Measurements from ENCODE around the gene LMO7.
"Not testable (repeated sequence)": the region's sequence is repeated elsewhere in the genome, so short reads cannot be mapped to it uniquely, and the experiment has no call there.

LMO7 gene

DNA sequence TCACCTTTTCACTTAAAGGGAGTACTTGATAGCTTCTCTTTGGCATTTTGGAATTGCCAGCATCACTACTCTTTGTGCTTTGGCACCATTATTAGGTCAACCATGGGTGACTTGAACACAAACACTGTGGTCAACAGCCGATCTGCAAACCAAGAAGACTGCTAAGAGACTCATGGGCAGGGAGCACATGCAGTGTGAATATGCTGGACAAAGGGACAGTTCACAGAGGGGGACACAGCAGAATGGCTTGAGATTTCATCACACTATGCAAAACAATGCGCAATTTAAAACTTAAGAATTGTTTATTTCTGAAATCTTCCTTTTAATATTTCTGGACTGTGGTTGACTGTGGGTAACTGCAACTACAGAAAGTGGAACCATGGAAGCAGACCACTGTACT, 64.4 kb downstream of the LMO7 start:
- DNase-seq: no peak

DNA sequence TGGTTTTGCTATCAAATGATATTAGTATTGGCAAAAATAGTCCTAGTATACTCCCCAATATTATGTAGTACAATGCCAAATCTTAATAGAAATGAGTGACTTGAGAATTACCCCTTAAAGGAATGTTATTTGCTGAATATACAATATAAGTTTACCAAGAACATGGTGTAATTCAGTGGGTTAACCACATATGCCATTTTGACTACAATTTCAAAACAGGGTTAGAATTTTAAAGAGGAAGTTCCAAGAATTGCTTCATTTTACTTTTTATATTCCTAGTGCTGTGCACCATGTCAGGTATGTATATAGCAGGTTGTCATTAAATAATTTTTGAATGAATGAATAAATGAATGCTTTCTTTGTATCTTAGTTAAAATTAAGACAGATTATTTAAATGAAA, 66.3 kb downstream of the LMO7 start:
- DNase-seq: no peak

DNA sequence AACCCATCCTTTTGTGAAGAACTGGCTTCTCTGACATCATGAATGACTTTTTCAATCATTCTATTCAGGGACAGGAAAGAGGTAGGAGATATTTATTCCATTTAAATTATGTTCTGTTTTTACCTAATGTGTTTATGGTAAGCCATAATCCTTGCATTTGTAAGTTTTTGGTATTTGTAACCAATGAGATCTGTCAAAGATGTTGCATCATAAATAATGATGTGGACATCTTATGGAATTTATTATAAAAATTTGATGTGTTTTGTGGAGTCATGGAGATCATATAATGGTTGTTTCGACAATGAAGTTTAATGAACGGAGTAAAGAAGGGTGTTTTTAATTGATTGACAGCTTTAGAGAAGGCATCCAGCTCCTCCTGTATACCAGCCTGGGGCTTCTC, 67.6 kb downstream of the LMO7 start:
- no peak for DNase-seq

DNA sequence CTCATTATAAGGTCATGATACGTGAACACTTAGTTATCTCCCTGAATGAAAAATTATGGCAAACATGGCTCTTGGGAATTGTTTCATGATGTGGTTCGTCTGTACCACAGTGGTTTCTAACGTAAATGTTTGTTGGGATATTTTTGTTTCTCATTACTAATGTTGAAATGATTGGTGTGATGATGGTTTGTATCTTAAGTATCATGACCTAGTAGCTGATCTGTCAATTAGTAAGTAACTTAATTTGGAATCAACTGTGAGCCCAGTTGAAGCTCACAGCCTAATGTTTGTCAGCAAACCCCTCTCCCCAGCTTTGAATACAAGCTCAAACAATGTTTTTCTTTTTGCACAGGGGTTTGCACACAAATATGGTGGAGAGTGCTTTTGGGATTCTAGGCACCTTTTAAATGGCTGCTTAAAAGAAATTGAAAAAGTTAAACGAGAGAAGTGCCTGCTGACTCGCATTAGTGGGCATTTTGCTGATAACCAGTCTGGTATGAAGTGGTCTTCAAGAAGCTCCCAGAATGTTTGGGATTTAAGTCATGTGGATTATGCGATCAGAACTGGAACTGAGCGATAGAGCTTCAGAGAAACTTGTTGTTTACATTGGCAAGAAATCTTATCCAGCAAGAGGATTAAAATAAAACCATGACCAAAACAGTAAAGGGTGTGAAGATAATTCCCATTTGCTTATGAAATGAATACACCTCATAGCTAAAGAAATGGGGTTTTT, 68.2 kb downstream of the LMO7 start:
- no peak for DNase-seq

DNA sequence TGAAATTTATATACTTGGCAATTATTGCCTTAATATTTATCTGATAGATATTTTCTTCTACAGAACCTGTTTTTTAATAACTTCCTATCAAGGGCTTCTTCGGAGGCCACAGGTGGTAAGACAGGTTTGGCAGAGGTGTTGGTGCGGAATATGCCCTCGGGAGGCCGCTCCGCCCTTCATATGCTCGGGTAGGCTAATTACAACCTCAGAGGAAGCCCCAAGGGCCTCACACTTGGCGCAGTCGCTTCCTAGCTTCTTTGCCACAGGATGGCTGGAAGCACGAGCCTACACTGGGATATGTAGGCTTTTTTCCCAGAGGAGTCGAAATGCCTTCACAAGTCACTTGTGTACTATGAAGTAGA, 68.8 kb downstream of the LMO7 start:
- DNase-seq: no peak

DNA sequence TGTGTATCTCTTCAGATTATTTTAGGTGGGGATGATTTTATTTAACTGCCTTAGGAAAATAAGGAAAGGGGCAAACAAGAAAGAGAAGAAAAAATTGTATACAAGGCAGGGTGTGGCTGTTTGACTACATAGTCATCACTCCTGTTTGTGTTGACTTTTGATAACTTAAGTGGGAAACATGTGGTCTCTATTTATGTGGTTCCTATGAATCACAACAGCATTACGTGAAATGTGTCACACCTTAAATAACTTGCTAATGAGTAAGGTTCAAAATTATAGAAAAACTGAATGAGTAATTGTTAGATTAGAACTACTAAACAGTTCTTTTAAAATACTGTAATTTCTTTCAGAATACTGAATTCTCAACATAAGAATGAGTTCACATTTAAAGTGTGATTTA, 69.3 kb downstream of the LMO7 start:
- DNase-seq: no peak

DNA sequence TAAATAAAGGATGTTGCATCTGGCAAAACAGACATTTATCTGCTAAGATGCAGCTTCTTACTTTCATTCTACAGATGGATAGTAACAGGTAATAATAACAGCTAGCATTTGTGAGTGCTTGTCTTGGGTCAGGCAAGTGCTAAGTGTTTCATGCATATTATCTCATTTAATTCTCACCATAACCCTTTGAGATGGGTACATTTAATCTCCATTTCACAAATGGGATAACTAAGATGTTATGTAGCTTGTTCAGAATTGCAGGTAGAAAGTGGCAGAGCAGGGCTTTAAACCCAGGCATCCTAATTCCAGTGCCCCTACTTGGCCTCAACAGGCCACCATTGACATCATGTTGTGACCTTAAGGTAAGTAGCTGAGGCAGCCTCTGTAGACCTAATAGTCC, 69.8 kb downstream of the LMO7 start:
- DNase-seq: no peak

DNA sequence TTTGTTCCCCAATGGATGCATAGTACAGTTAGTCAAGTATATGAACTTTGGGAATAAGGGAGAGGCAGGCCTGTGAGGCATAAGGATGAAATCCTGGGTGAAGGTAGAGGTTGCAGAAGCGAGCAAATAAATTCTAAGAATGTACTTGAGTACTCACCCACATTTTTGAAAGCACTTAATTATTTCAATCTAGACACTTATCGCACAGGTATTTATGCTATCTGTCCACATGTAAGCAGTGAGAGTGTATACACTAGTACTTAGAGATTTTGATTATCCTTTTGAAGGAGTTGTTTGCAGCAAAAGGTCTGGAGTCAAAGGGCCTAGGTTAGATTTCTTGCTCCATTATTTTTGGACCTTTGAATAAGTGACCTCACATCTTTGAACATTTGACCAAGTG, 77.7 kb downstream of the LMO7 start:
- no peak for DNase-seq

DNA sequence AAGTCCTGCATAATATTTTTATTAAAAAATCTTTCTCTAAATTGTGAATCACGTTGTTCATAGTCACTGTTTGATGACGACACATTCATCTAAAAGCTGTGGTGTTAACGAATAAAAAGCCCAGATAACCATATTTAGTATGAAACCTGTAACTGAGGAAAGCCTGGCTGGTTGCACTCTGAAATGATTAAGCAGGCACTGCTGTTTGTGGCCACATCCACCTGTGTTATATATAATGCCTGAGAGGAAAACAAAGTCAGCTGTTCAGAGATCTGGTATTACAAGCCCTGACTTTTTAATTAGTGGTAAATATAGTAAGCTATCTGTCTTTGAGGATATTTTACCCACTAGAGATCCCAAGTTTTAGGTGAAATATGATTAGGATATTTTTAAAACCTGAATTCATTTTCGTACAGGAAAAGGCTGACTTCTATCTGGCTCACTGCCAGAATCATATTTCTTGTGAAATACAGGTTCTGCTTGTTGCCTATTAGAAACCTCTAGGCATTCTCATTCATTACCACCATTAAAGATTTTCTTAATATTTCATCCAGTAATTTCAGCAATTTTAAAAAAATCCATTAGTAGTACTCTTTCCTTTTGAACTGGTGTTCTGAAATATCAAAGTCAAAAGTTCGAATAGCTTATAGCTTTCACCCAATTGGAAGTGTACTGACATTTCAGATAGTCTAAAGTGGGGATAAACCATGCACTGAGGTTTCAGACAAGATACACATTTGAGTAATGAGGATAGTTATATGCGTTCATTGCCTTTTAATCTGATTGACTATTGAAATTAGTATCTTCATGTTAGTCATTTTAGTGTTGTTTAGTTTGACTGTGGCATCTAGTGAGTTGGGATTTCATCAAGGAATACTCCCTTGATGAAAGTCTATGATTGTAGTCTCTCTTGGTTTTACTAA, 79.7 kb downstream of the LMO7 start:
- DNase-seq: no peak

DNA sequence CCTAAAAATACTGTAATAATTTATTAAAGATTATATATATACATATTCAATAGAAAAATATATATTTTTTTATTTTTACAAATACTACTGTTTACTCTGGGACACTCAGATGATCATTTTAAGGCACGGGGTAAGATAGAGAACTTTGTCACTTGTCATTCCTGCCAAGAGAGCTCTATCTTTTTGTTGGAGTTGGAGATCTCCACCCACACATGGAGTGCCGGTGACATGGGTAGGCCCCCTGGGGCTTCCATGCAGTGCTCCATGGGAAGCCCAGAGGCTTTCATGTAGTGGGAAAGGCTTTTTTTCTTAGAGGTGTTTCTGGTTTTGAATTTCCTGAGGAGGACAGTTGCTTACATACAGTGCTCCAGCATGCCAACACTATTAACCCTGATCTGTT, 81.4 kb downstream of the LMO7 start:
- no peak for DNase-seq

DNA sequence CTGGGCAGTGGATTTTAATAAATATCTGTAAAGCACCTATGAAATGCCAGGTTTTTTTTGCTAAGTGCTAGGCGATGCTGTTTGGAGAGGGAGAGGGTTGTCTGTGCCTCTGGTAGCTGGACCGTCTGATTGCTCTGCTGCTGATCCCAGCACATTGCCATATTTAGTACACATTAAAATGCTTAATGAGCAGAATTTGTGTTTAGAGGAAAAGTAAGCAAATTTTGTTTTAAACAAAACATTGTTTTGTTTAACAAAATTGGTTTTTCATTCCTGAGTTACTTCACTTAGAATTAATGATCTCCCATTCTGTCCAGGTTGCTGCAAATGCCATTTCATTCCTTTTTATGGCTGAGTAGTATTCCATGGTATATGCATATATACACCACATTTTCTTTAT, 85.2 kb downstream of the LMO7 start:
- no peak for DNase-seq

DNA sequence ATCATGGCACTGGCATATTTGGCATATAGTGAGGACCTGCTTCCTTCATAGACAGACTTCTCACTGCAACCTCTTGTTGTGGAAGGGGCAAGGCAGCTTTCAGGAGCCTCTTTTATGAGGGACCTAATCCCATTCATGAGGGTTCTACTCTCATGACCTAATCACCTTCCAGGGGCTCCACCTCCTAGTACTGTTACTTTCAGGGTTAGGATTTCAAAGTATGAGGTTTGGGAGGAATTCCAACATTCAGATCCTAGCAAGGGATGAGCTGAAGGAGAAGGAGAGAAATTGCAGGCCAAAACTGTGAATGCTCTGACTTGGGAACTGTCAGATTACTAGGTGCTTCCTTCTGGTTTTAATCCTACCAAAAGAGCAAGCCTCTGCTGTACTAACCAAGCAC, 87.8 kb downstream of the LMO7 start:
- no peak for DNase-seq

DNA sequence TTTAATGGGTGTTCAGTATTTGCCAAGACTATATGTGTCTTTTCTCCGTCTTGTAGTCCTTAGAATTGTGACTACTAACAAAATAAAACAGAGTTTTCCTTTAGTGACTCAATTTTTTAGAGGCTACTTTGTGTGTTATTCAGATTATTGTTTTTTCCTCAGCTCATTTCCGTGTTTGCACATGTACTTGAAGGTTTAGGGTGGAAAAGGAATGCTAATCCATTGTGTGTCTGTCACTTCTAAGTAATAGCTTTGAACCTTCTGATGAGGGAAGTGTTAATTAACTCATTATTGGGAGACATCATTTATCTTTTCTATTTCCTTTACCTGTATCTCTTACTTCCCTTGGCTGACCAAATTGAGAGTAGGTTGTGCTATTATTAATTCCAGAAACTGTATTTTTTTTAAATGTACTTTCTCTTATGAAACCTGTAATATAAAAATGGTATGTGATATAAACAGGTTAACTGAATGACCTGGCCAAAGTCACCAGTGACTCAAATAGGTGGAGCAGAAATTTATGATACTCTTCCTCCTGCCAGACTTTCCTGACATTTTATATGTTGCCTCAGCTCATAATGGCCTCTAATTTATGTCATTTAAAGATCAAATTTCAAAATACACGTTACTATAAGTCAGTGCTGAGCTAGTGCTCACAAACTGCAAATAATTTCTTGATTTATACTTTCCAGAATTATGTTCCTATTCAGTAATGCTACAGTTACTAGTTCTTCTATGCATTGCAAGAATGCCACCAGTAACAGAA, 88.8 kb downstream of the LMO7 start:
- DNase-seq: no peak

DNA sequence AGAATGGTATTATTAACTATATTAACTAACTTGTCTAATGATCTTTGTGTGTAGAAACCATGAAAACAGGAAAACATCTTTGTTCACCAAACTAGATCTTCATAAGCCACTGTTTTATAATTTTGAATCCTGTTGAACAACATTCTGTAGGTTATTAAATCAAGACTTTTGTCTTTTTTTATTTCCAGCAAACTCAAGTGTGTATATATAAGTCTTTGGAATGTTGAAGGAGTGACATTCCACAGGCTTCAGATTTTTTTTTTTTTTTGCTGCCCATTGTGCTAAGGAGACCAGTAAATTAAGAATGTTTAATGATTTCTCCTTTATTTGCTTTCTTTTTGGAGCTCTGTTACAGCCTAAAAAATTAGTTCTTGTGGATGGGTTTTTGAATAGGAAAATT, 89.6 kb downstream of the LMO7 start:
- DNase-seq: no peak

DNA sequence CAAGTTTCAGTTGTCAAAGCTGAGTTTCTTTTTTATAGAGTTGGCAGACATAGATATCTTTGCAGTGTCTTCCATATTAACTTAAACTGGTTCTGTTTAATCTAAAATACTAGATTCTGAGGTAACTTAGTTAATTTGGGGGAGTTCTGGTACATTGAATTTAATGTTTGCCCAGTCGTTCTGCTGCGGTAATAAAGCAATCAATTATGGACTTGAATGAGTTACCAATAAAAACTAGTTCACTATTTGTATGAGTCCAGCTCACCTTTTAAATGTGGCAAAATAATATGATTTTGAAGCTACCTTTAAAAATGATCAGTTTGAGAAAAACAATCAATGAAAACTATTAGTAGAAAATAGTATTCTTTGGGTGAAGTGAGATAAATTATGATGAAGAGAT, 90.2 kb downstream of the LMO7 start:
- no peak for DNase-seq

DNA sequence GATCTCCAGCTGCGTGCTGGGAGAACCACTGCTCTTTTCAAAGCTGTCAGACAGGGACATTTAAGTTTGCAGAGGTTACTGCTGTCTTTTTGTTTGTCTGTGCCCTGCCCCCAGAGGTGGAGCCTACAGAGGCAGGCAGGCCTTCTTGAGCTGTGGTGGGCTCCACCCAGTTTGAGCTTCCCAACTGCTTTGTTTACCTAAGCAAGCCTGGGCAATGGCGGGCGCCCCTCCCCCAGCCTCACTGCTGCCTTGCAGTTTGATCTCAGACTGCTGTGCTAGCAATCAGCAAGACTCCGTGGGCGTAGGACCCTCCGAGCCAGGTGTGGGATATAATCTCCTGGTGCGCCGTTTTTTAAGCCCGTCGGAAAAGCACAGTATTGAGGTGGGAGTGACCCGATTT, 97.0 kb downstream of the LMO7 start:
- DNase-seq: not testable (repeated sequence)

DNA sequence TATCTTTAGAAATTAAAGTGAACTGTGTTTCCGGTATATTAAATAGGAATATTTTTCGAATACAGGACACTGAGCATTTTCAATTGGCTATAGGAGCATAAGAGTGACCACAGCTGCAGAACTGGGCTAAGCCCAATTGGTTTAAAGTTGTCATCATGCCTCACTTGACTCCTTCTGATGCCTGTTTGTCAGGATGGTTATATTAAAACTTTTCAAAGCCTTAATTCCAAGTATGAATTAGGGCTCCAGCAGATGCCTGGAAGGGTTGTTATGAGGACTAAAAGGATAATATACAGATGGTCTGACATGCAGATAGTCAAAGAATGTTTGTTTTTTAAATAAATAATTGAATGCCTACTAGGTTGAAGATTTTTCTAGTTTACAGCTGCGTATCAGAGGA, 100.0 kb downstream of the LMO7 start:
- no peak for DNase-seq

DNA sequence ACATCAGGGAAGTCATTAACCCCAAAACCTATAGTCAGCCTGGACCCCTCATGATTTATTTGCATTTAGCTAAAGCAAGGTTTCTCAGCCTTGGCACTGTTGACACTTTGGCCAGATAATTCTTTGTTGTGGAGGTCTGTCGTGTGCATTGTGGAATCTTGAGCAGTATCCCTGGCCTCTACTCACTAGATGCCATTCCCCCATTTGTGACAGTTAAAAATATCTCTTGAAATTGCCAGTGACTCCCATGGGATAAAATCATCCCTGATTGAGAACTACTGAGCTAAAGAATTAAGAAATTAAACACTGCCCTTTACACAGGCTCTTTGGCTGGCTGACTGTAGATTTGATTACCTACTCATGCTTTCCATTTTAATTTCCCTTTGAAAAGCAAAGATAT, 102.7 kb downstream of the LMO7 start:
- DNase-seq: no peak

DNA sequence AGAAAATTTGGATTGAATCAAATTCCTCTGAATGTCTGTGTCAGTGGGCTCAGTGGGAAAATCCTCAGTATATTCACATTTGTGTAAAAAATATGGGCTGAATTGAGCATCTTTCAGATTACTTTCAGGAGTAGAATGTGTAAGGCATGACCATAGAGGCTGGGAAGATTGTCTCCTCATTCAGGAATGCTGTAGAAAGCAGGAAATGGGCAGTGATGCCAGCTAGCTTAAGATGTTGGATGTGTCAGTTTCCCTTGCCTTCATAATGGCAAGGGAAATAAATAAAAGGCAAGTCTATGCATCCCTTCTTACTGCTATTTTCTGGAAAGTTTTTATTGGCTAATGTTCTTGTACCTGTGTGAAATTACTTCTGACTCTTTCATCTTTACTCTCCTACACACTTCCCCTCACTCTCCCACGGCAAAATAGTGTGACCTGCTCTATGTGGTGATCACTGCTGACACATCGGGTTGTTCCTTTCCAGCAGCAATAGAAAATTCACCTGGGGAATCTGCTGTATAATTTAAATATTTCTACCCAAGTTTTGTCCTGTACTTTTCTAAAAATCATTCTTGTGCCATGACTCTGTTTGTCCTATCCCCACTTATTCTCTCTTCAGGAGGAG, 103.2 kb downstream of the LMO7 start:
- DNase-seq: no peak

DNA sequence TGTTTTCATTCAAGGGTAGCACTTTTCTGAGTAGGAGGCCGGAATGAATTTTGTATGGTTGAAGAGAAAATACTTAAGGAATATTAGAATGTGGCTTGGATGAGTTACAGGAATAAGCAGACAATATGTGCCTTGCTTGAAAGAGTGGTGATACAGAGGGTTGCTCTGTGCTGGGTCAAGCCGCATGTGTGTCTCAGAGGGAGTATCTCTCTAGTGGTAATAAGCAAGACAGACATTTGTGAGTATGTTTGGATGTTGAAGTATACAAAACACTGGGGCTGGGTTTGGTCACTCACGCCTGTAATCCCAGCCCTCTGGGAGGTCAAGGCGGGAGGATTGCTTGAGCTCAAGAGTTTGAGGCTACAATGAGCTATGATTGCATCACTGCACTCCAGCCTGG, 103.9 kb downstream of the LMO7 start:
- DNase-seq: no peak

DNA sequence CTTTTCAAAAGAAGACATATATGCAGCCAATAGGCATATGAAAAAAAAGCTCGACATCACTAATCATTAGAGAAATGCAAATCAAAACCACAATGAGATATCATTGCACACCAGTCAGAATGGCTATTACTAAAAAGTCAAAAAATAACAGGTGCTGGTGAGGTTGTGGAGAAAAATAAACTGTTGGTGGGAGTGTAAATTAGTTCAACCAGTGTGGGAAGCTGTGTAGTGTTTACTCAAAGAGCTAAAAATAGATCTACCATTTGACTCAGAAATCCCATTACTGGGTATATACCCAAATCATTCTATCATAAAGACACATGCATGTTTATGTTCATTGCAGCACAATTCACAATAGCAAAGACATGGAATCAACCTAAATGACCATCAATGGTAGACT, 106.9 kb downstream of the LMO7 start:
- DNase-seq: not testable (repeated sequence)

DNA sequence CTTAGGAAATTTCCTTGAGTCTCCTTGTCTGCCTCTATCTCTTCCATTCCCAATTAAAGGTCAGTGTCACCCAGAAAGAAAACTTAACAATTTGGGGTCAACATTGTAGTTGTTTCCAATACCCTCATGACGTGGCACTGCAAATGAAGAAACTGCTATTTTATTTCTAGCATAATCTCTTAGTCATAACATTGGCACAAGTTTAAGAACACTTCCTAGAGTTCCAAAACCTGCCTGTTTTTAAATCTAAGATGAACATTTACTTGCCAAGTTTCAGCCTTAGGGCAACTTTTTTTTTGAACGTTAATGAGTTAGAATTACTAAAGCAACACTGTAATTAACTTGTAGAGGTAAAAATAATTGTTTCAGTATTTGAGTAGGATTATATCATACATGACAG, 108.0 kb downstream of the LMO7 start:
- DNase-seq: no peak

DNA sequence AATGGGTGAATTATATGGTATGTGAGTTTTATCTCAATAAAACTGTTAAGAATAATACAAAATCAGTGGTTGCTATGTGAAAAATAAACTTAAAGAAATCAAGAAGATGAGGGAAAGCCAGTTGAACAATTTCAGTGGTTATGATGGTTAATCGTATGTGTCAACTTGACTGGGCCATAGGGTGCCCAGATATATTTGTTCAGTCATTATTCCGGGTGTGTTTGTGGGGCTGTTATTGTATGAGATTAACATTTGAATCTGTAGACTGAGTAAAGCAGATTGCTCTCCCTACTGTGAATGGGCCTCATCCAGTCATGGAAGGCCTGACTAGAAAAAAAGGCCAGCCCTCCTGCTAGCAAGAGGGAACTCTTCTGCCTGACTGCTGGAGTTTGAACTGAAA, 109.3 kb downstream of the LMO7 start:
- no peak for DNase-seq
